ES-I3 (cell line): ENCODE measurements around the gene NTN1.
"Not testable (repeated sequence)": the region's sequence is repeated elsewhere in the genome, so short reads cannot be mapped to it uniquely, and the experiment has no call there.

Source experiments
- H3K36me3 ChIP-seq: 2 replicates; pipeline ENCODE4 v1.6.1; 2013; ENCODE audit warnings: mild to moderate bottlenecking, low read length, control low read depth, moderate library complexity; ENCODE audit not compliant: insufficient read depth
- H3K4me1 ChIP-seq: 2 replicates; pipeline ENCODE4 v1.6.1; 2013; ENCODE audit warnings: mild to moderate bottlenecking, control low read depth, low read length; ENCODE audit not compliant: insufficient read depth
- H3K9ac ChIP-seq: 2 replicates; pipeline ENCODE4 v1.6.1; 2013; ENCODE audit warnings: low read depth, mild to moderate bottlenecking, low read length, moderate library complexity
- H3K9me3 ChIP-seq: 2 replicates; pipeline ENCODE4 v1.6.1; 2013; ENCODE audit warnings: mild to moderate bottlenecking, low read length, moderate library complexity; ENCODE audit not compliant: control insufficient read depth, insufficient read depth

NTN1 gene

DNA sequence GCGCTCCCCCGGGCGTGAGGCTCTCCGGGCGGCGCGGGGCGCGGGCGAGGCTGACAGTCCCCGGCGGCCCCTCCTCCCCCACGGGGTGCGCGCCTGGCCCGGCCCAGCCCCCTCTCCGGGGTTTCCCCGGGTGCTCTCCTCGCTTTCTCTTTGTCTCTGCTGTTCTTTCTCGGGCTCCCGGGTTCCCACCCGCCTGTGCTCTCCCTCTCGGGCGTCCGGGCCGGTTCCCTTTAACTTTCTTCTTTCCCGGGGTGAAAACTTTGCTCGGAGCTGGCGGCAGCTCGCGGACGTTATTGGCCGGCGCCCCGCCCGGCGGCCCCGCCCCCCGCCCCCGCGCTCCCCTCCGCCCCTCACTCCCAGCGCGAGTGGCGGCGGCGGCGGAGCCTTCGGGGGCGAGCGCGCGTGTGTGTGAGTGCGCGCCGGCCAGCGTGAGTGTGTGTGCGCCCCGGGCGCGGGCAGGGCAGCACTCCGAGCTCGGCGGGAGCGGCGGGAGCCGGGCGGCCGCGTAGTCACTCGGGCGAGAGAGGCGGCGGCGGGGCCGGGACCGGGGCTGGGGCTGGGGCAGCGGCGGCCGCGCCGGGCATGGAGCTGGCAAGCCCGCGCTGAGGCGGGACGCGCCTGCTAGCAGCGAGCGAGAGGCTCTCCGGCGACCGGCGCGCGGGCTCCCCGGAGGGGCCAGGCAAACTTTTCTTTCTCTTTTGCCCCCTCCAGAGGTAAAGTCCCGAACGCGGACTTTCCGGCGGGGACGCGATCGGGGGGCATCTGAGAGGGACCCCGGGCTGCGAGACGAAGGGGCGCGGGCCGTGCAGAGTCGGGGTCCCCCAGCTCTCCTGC lies at the start of gene NTN1:
NTN1 (plus strand) TSS at position 353 of the 834 bp plus-strand sequence. CDS start 864 bp downstream, outside the sequence.
- H3K9me3 ChIP-seq: no peaks in the 10 kb centered on the region
- peaks cover 18% of the 10 kb centered on the region for H3K4me1 ChIP-seq
- peak within 1 kb of the TSS; percentile 53; the same call in 1 of the 2 replicates for H3K9ac ChIP-seq
- no peaks in the 10 kb centered on the region for H3K36me3 ChIP-seq

DNA sequence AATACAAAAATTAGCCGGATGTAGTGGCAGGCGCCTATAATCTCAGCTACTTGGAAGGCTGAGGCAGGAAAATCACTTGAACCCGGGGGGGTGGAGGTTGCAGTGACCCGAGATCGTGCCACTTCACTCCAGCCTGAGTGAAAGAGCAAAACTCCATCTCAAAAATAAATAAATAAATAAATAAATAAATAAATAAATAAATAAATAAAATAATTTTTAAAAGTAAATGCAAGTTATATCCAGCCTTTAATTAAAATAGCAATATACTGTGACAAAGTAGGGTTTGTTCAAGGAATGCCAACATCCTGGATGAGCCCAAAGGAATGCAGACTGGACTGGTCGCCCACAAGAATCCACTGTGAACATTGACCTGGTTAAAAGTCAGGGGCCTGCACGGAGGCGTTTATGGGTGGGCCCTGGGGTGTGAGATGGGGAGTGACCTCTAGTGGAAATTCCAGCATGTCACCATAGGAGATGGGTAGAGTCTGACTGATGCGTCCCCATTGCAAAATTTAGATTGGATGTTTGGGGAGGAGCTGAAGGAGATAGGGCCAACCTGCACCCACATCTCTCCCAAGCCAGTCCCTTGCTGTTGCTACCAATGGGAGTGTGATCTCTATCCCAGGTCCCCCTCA lies 46.1 kb upstream of the NTN1 start:
- Histone ChIP-seq H3K36me3 (no peaks in the 10 kb centered on the region), H3K9ac (no peak overlapping the region), H3K4me1 (no peaks in the 10 kb centered on the region), H3K9me3 (peaks cover 2% of the 10 kb centered on the region; the same call in 1 of the 2 replicates)

DNA sequence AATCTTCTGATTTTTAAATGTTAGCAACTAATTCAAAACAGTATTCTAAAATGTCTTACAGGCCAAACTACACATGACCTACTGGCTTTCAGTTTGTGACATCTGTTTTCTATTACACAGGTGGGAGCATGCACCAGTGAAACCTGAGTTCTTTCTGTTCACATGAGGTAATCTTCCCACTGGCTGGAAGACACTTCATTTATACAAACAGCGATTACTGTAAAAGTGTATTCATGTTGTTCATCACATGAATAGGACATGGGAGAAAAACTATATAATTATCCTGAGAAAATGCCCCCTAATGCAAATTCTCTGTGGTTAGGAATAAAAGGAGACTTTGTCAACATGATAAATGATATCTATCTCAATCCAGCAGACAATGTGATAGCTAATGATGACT lies 44.7 kb upstream of the NTN1 start:
- Histone ChIP-seq H3K36me3 (no peaks in the 10 kb centered on the region), H3K4me1 (no peaks in the 10 kb centered on the region), H3K9me3 (no peaks in the 10 kb centered on the region; the same call in 1 of the 2 replicates), H3K9ac (no peak overlapping the region)

DNA sequence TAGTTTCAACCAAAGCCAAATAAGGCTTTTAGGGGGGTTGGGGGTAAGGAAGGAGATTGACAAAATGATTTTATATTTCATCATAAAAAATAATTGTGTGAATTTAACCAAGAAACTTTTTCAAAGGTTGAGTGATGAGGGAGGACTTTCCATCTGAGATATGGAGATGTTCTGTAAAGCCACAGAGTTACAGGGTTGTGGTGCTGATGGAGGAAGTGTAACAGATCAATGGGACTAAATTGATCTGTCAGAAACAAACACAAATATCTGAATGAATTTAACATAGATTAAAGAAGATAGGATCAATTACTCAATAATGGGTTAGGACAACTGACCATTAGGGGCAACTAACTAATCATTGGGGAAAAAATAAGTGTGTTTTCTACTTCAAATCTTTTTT lies 41.6 kb upstream of the NTN1 start:
- 0 out of 2 replicates have a peak, but pooled peaks cover 3% of the 10 kb centered on the region for H3K9me3 ChIP-seq
- H3K9ac ChIP-seq: no peak overlapping the region
- H3K36me3 ChIP-seq: no peaks in the 10 kb centered on the region
- no peaks in the 10 kb centered on the region for H3K4me1 ChIP-seq

DNA sequence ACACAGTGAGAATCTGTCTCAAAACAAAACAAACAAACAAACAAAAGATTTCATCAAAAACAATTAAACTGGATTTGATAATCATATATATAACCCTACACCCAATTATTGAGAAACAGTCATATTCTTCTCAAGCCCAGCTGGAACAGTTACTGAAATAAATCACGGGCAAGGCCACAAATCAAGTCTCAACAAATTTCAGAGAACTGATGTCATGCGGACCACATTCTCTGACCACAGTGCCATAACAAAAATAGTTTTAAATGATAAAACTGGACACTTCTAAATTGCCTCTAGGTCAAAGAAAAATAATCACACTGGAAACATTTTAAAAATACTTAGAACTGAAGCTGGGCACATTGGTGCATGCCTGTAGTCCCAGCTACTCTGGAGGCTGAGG lies 39.9 kb upstream of the NTN1 start:
- H3K9ac ChIP-seq: no peak overlapping the region
- no peaks in the 10 kb centered on the region for H3K36me3 ChIP-seq

DNA sequence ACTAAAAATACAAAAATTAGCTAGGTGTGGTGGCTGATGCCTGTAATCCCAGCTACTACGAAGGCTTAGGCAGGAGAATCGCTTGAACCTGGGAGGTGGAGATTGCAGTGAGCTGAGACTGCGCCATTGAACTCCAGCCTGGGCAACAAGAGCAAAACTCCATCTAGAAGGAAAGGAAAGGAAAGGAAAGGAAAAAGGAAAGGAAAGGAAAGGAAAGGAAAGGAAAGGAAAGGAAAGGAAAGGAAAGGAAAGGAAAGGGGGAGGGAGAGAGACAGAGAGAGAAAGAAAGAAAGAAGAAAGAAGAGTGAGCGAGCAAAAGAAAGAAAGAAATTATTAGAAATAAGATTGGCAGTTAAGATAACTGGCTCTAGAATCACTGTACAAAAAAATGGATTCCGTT lies 37.1 kb upstream of the NTN1 start:
- not testable (repeated sequence) for H3K36me3 ChIP-seq, H3K4me1 ChIP-seq, H3K9ac ChIP-seq, H3K9me3 ChIP-seq

More for the DNA sequence above, 39.9 kb upstream of the NTN1 start:
- Histone ChIP-seq H3K4me1 (no peaks in the 10 kb centered on the region), H3K9me3 (0 out of 2 replicates have a peak, but pooled peaks cover 5% of the 10 kb centered on the region)

DNA sequence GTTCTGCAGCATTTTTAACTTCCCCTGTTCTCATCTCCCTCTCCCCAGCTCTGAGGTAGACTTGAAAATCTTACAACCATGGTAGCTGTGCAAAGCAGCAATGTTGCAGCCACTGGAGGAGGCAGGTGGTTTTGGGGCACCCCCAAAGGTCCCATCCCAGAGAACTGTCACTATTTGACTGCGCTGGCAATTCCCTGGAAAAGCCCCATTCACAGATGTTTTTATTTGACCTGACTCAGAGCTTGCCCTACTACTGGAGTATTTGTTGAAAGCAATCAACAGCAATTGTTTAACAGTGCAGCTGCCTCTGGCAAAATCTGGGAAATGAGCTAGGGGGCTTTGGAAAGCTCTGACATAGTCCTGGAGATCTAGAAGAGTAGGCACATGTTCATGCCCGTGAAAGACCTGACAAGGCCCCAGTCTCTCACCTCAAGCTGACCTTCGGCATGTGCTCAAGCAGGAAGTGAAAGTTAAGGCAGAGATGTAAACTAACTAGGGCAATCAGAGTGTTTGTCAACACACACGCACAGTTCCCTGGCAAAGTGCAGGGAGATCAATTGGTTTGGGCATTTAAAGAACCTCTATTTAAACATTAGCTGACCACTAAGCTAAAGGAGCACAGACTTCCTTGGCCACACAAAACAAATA lies 36.1 kb upstream of the NTN1 start:
- no peak overlapping the region for H3K9ac ChIP-seq
- H3K36me3 ChIP-seq: no peaks in the 10 kb centered on the region
- no peaks in the 10 kb centered on the region for H3K4me1 ChIP-seq
- peaks cover 7% of the 10 kb centered on the region; the same call in 1 of the 2 replicates for H3K9me3 ChIP-seq

DNA sequence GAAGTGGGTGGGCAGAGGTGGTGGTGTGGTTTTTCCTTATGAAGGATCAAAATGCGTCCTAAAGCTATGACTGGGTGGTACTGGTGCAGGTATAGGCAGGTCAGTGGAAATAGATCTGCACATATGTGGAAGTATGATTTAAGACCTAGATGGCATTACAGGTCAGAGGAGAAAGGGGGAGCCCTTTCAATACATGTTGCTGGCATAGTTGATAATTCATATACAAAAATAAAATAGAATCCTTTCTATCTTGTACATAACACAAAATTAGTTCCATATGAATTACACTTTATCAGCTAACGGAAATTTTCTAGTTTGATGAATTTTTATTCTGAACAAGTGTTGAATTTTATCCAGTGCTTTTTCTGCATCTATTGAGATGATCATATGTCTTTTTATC lies 35.0 kb upstream of the NTN1 start:
- no peaks in the 10 kb centered on the region for H3K4me1 ChIP-seq
- H3K9me3 ChIP-seq: peaks cover 7% of the 10 kb centered on the region; the same call in 1 of the 2 replicates
- no peak overlapping the region for H3K9ac ChIP-seq
- H3K36me3 ChIP-seq: no peaks in the 10 kb centered on the region

DNA sequence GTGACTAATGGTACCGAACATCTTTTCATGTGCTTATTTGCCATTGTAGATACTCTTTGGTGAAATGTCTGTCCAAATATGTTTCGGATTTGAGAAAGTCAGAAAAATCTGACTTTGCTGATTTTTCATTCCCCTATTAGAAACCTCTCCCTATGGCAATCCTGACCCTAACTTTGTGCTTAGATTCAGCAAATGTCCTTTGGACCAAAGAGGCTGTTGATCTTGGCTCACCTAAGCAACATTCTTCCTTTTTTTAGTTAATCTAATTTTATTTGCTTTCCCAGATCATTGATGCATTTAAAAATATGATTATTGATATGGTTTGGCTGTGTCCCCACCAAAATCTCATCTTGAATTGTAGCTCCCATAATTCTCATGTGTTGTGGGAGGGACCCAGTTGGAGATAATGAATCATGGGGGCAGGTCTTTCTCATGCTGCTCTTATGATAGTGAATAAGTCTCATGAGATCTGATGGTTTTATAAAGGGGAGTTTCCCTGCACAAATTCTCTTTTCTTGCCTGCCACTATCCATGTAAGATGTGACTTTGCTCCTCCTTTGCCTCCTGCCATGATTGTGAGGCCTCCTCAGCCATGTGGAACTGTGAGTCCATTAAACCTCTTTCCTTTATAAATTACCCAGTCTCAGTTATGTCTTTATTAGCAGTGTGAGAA lies 32.9 kb upstream of the NTN1 start:
- H3K36me3 ChIP-seq, H3K4me1 ChIP-seq, H3K9ac ChIP-seq, H3K9me3 ChIP-seq: not testable (repeated sequence)

DNA sequence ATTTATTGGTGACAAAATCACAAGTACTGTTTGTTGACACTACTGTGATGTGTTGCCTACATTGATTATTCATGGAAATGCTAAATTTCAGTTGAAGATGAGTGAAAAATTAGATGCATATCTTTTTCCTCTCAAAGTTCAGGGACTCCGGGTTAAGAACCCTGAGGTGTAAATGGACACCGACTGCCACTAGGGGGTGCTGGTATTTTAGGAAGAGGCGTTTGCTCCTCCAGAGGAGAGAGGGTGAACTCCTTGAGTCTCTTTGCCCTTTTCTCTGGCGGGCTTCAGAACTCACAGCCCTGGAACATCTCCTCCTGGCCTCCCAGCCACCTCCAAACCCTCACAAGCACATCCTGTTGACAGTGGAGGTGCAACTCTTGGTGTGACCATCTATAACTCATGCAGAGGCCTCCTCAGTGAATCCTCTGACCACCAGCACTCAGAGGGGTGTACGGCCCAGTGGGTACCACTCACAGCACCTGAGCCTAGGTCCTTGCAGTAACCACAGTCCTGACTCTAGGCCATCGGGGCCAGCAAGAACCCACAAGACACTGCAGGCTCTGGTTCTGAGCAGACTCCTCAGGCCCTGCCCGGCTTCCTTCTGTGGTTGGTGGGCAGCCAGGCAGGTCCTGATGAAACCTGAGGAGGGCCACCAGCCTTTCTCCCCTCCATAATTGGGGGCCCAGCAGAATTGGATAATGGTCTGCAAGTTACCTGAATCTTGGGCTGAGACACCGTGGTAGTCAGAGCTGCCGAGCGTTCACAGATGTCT lies 29.6 kb upstream of the NTN1 start:
- Histone ChIP-seq H3K9me3 (peaks cover 2% of the 10 kb centered on the region; the same call in 1 of the 2 replicates), H3K4me1 (peaks cover 17% of the 10 kb centered on the region), H3K9ac (no peak overlapping the region), H3K36me3 (no peaks in the 10 kb centered on the region)

DNA sequence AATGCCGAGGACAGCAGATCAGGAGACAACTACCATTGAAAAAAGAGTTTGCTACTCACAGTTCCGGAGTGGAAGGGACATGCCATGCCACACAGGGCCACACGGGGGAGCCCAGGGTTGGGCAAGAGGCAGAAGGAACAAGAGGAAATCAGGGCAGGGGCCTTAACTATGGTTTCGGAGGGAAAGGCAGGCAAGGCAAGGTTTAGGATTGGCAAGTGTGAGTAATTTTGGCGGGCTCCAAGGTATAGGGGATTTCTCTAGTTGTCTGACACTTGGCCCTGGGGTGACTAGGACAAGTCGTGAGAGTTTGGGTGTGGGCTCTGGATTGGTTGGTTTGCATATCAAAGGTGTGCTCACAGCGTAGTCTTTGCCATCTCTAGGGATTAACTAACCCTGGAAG lies 27.0 kb upstream of the NTN1 start:
- Histone ChIP-seq H3K9ac (no peak overlapping the region), H3K4me1 (peaks cover 17% of the 10 kb centered on the region), H3K36me3 (no peaks in the 10 kb centered on the region), H3K9me3 (no peaks in the 10 kb centered on the region)

DNA sequence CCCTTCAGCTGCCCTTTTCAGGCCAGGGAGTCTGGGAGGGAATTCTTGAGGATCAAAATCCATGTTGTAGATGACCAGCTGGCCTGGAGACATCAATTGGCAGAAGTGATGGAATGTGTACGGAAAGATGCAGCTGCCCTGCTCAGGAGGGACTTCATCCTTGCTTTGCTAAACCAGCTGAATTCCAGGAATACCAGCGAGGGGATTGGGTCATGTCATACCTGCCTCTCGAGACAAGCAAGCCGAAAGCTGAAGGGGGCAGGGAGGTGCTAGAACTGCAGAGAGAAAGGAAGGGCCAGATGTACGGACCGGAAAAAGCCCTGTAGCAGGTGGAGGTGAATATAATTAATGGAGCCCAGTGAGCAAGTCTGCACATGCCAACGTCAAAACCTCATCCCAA lies 25.6 kb upstream of the NTN1 start:
- peaks cover 17% of the 10 kb centered on the region for H3K4me1 ChIP-seq

DNA sequence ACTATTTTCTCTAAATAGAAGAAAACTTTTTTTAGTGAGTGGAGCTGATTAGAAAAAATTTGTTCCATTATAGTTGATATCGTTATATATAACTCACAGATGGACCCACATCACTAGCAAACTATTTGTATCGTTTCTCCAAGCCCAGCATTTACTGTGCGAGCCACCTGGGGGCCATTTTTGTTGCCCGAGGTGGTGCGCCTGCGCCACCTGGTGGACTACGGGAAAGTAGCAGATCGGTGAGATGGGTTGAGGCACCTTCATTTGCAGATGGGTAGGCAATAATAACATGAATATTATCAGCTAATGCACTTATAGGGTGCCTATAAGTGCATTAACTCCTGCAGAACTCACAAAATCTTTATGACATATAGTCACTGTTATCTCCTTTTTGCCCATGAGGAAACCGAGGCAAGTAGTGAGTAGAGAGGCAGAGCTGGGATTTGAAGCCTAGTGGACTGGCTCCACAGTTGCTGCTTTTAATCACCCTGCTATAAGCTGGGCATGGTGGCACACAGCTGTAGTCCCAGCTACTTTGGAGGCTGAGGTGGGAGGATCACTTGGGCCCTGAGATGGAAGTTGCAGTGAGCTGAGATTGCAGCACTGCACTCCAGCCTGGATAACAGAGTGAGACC lies 23.2 kb upstream of the NTN1 start:
- H3K9ac ChIP-seq: no peak overlapping the region
- no peaks in the 10 kb centered on the region; the same call in 1 of the 2 replicates for H3K9me3 ChIP-seq
- no peaks in the 10 kb centered on the region for H3K36me3 ChIP-seq
- peaks cover 17% of the 10 kb centered on the region for H3K4me1 ChIP-seq

More for the DNA sequence above, 25.6 kb upstream of the NTN1 start:
- Histone ChIP-seq H3K36me3 (no peaks in the 10 kb centered on the region), H3K9me3 (no peaks in the 10 kb centered on the region), H3K9ac (no peak overlapping the region)
